Activated CD8-positive, alpha-beta T cell treated with anti-CD3 and anti-CD28 coated beads for 36 hours (primary cell): Measurements from ENCODE around the gene SIK3. TPM values are rescaled to one million over a fixed set of nuclear protein-coding genes. Genes with fewer than 3 reads are reported as not detected.
A peak's percentile ranks its signal among the peaks of the same experiment; 100 is the strongest.

Source experiments
- ATAC-seq: fragments of 200-7000 bp; cut with Tn5 transposase; one replicate; pipeline ENCODE4 v1.10.0; 2021; ENCODE audit warnings: mild to moderate bottlenecking, moderate library complexity
- CTCF ChIA-PET: fragments of 350-600 bp; sonication (Branson Sonifier 250); formaldehyde crosslinking; loops from one replicate; lab custom pipeline; 2021; ENCODE audit warnings: antibody characterized with exemption; lab: Charles Lee
- POLR2A ChIA-PET: fragments of 350-600 bp; sonication (Branson Sonifier 250); formaldehyde crosslinking; loops from one replicate; lab custom pipeline; 2021; ENCODE audit warnings: antibody characterized with exemption; lab: Charles Lee
- DNase-seq: peaks from one replicate; pipeline ENCODE4 v3.0.0-alpha.2; 2020
- H3K27ac Mint-ChIP-seq: one replicate; pipeline ENCODE4 v1.8.0; 2021; ENCODE audit warnings: mild to moderate bottlenecking, mixed read lengths
- H3K27me3 Mint-ChIP-seq: one replicate; pipeline ENCODE4 v1.8.0; 2021; ENCODE audit warnings: mixed read lengths
- H3K36me3 Mint-ChIP-seq: one replicate; pipeline ENCODE4 v1.8.0; 2021; ENCODE audit warnings: low read depth, mixed read lengths
- H3K4me1 Mint-ChIP-seq: one replicate; pipeline ENCODE4 v1.8.0; 2021; ENCODE audit warnings: low read depth, mixed read lengths
- H3K4me3 Mint-ChIP-seq: one replicate; pipeline ENCODE4 v1.8.0; 2021; ENCODE audit warnings: mild to moderate bottlenecking, moderate library complexity, mixed read lengths
- H3K9me3 Mint-ChIP-seq: one replicate; pipeline ENCODE4 v1.8.0; 2021; ENCODE audit warnings: mixed read lengths
- intact Hi-C: fragments of 100-400 bp; cut with micrococcal nuclease; formaldehyde crosslinking; loops from one replicate; pipeline ENCODE4 v1.10.0; 2022
- total RNA-seq, 2 experiments: library from RNA; stranded (reverse); gene quantifications; one replicate each; pipeline ENCODE4 v1.2.3, GENCODE V29; 2021
- TF ChIP-seq, protein P1 (sequence below): fragments of 200-600 bp; IDR thresholded peaks from one replicate; pipeline ENCODE4 v1.8.0; 2022; ENCODE audit warnings: antibody characterized with exemption, mild to moderate bottlenecking

The SIK3 gene
- total RNA-seq, 2 experiments from 2014 or later, result 18.7 to 24.1 TPM

DNA sequence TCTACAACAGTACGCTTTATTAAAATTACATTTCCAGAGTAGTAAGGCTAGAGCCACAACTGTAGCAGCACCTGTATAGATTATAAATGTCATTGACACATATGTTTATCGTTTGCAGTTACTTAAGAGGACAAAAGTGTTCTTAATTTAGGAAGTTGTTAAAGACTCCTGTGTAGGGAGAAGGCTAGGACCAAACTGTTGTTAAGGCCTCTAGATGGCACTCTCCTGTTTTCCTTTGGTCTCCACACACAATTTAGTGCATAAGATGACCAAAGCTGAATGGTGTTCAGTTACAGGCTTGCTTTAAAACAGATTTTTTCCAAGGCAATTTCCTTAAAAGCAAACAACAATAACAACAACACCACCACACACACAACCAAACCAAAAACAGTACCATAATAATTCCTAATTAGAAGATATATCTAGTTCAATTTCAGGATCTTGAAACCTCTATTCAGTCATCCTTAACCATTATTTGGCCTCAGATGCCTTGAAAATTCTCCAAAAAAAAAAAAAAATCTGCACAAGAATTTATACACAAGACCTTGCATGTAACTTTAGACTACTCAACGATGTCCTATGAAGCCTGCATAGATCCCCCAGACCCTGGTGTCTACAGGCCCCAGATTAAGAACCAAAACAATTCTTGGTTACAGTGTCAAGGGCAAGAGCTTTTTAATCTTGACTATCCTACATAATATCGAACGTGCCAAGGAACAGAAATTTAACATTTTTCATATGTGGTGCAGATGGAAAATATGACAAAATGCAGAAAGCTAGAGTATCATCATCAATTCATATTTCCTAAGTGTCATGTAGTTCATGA lies 218.2 kb downstream of the SIK3 start:
- ChIA-PET CTCF (interaction anchor here (0.7 to 4.7 kb wide), 33 partner anchors 10 to 347 kb away, joined by 3 to 72 read pairs (median 3); partner anchors contain the start of genes APOA5 and SIK3), POLR2A (interaction anchor here (0.7 to 0.8 kb wide), 2 partner anchors 23 to 40 kb away, joined by 3 to 4 read pairs; no protein-coding TSS in a partner anchor)
- Mint-ChIP-seq H3K4me3 (no peak overlapping the region), H3K4me1 (peaks cover 19% of the 10 kb centered on the region), H3K36me3 (peaks cover 3% of the 10 kb centered on the region), H3K9me3 (no peaks in the 10 kb centered on the region), H3K27me3 (no peaks in the 10 kb centered on the region), H3K27ac (no peak overlapping the region)
- peak; percentile 77 for ATAC-seq
- intact Hi-C loops, result loop anchor here (5.0 kb wide), 1 partner anchor 217 kb away; the partner anchor contains the start of gene SIK3
- TF ChIP-seq, protein P1, sequence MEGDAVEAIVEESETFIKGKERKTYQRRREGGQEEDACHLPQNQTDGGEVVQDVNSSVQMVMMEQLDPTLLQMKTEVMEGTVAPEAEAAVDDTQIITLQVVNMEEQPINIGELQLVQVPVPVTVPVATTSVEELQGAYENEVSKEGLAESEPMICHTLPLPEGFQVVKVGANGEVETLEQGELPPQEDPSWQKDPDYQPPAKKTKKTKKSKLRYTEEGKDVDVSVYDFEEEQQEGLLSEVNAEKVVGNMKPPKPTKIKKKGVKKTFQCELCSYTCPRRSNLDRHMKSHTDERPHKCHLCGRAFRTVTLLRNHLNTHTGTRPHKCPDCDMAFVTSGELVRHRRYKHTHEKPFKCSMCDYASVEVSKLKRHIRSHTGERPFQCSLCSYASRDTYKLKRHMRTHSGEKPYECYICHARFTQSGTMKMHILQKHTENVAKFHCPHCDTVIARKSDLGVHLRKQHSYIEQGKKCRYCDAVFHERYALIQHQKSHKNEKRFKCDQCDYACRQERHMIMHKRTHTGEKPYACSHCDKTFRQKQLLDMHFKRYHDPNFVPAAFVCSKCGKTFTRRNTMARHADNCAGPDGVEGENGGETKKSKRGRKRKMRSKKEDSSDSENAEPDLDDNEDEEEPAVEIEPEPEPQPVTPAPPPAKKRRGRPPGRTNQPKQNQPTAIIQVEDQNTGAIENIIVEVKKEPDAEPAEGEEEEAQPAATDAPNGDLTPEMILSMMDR, result peak; percentile 71
- peak; percentile 34 for DNase-seq

DNA sequence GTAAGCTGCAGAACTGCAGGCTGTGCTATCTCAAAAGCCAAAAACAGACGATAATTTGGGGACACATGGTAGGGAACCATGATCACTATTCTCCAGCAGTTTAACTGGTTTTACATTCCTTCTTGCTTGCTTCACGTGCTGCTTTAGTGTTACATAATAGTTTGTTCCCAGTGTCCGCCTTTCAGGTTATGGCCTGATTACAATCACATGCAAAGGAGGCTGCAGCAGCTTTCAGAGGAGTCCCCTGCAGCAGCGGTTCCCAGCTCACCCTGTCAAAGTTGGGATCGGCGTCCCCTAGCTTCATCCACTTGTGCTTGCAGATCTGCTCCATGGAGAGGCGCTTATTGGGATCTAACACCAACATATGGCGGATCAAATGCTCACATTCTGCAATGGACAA lies 221.6 kb downstream of the SIK3 start:
- ATAC-seq (no peak), DNase-seq (no peak)
- no peak overlapping the region for H3K4me3 Mint-ChIP-seq
- no peaks in the 10 kb centered on the region for H3K27me3 Mint-ChIP-seq
- H3K27ac Mint-ChIP-seq, result no peak overlapping the region
- CTCF ChIA-PET, result interaction anchor here (0.9 to 2.0 kb wide), 3 partner anchors 85 to 230 kb away, joined by 3 to 5 read pairs (median 5); partner anchors contain the start of gene APOA5
- peaks cover 11% of the 10 kb centered on the region for H3K4me1 Mint-ChIP-seq
- H3K36me3 Mint-ChIP-seq, result peaks cover 12% of the 10 kb centered on the region
- H3K9me3 Mint-ChIP-seq, result no peaks in the 10 kb centered on the region
- intact Hi-C loops, result no loop called here
- TF ChIP-seq, protein P1, result no peak
- POLR2A ChIA-PET, result no interaction called here

DNA sequence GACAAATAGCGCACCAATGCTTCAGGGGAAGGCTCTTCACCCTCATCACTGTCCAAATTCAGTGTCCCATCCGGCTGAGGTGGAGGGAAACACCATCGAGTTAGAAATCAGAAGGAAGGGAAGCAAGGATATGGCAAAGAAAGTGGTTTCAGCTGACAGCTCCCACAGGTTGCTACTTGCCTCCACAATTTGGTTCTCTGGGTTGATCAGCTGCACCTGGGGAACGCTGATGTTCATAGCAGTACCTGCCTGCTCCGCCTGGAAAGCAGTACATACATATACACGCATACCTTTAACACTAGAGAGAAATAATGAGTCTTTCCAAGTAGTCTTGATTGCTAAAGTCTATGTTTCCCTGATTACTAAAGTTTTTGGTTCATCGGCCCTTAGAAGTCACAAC lies 223.0 kb downstream of the SIK3 start:
- Mint-ChIP-seq H3K36me3 (peaks cover 19% of the 10 kb centered on the region), H3K9me3 (no peaks in the 10 kb centered on the region), H3K27me3 (no peaks in the 10 kb centered on the region), H3K4me3 (no peak overlapping the region), H3K27ac (no peak overlapping the region), H3K4me1 (peaks cover 5% of the 10 kb centered on the region)
- TF ChIP-seq, protein P1, result no peak
- POLR2A ChIA-PET, result no interaction called here
- ATAC-seq, result no peak
- CTCF ChIA-PET, result interaction anchor here (2.0 kb wide), 1 partner anchor 84 kb away, joined by 5 read pairs; the partner anchor contains the start of gene APOA5
- intact Hi-C loops, result no loop called here
- no peak for DNase-seq

DNA sequence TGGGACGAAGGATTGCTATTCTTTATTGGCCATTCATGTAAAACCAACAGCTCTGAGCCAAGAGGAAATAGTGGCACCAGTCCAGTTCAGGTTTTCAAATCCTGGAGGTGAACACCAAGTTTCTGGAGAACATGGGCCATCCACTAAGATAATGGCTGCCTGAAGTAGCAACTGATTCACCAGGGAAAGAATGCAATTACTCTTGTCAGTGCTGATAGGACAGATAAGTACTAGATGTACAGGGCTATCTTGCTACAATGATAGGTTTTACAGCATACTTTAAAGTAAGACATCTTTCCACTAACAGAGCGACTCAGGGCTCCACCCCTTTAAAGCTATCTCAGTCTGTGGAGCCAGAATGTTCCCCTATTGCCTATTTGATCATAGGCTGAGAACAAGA lies 224.0 kb downstream of the SIK3 start:
- H3K9me3 Mint-ChIP-seq, result no peaks in the 10 kb centered on the region
- ChIA-PET CTCF (interaction anchor here (0.7 to 2.0 kb wide), 2 partner anchors 81 to 232 kb away, joined by 3 to 8 read pairs; no protein-coding TSS in a partner anchor), POLR2A (no interaction called here)
- no peak overlapping the region for H3K27ac Mint-ChIP-seq
- no peak for ATAC-seq
- intact Hi-C loops, result no loop called here
- no peak overlapping the region for H3K4me3 Mint-ChIP-seq
- H3K4me1 Mint-ChIP-seq, result peaks cover 9% of the 10 kb centered on the region
- H3K36me3 Mint-ChIP-seq, result peaks cover 26% of the 10 kb centered on the region
- DNase-seq, result no peak
- TF ChIP-seq, protein P1, result no peak
- H3K27me3 Mint-ChIP-seq, result no peaks in the 10 kb centered on the region

DNA sequence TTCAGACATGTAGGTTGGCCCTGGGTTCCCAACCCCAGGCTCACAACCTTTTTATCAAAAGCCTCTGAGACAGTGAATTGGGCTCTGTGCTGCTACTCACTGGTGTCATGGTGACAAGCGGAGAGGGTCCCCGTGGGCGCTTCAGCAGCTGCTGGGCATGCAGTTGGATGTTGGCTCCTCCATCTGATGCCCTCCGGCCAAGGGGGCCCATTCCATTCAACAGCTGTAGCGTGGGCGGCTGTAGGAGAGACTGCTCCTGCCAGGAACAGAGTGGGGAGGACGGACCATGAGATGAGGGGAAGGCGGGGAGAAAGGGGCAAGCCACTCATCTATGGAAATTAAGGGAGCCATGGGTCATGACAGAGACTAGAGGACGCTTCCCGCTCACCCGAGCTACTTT lies 224.8 kb downstream of the SIK3 start:
- CTCF ChIA-PET, result interaction anchor here (0.7 to 2.0 kb wide), 2 partner anchors 80 to 233 kb away, joined by 3 to 8 read pairs; no protein-coding TSS in a partner anchor
- TF ChIP-seq, protein P1, result no peak
- no peak overlapping the region for H3K27ac Mint-ChIP-seq
- H3K36me3 Mint-ChIP-seq, result peaks cover 26% of the 10 kb centered on the region
- intact Hi-C loops, result no loop called here
- POLR2A ChIA-PET, result interaction anchor here (0.9 kb wide), 1 partner anchor 15 kb away, joined by 3 read pairs; no protein-coding TSS in a partner anchor
- no peaks in the 10 kb centered on the region for H3K9me3 Mint-ChIP-seq
- DNase-seq, result no peak
- no peak overlapping the region for H3K4me3 Mint-ChIP-seq
- ATAC-seq, result no peak
- H3K27me3 Mint-ChIP-seq, result no peaks in the 10 kb centered on the region
- peaks cover 9% of the 10 kb centered on the region for H3K4me1 Mint-ChIP-seq
